Smooth muscle cell of the brain vasculature (primary cell): ENCODE measurements around the gene SEMA4D.

ENCODE experiments used
- DNase-seq: peaks from one replicate; pipeline ENCODE4 v3.0.0-alpha.2; 2012; ENCODE audit warnings: low read depth, low spot score

Gene SEMA4D

DNA sequence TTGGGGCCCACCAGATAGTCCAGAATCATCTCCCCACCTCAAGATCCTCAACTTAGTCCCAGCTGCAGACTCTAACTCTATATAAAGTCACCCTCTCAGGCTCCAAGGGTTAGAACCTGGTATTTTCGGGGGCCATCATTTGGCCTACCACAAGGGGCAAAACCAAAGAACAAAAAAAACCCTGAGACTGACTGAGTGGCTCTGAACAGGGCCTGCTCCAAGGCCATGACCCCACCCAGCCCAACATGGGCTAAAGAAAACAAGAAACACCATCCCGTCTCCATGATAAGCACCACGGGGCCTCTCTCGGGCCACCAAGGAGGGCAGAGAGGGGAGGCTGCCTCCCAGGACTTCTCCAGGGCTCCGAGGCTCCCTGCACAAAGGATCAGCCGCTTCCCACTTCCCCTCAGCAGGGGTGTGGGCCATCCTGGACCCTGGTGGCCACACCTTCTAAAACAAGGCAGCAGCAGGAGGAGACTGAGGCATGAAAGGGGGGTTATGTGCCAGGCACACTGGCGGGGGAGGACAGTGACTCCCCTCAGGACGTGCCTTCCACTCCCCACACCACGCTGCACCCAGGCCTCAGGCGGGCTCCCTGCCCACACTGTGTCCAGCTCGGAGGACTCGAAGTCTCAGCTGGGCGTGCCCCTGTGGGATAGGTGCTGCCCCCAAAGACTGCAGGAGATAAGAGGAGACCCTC is 51.5 kb downstream of the SEMA4D start:
- DNase-seq: no peak

DNA sequence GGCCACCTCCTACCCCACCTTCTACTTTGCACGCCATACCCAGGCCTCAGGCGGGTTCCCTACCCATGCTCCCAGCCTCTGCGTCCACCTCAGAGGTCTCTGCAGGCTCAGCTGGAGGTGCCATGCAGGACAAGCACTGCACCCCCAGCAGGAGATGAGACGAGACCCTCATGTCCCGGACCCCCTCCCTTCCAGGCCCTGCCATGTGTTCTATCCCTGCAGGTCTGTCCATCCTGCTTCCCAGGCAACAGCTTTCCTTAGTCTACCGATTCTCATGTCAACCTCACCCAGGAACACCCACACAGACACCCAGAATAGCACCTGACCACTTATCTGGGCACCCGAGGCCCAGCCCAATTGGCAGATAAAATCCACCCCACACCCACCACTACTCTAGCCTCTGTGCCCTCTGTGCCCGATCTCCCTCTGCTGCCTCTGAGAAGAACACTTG is 52.1 kb downstream of the SEMA4D start:
- no peak for DNase-seq

DNA sequence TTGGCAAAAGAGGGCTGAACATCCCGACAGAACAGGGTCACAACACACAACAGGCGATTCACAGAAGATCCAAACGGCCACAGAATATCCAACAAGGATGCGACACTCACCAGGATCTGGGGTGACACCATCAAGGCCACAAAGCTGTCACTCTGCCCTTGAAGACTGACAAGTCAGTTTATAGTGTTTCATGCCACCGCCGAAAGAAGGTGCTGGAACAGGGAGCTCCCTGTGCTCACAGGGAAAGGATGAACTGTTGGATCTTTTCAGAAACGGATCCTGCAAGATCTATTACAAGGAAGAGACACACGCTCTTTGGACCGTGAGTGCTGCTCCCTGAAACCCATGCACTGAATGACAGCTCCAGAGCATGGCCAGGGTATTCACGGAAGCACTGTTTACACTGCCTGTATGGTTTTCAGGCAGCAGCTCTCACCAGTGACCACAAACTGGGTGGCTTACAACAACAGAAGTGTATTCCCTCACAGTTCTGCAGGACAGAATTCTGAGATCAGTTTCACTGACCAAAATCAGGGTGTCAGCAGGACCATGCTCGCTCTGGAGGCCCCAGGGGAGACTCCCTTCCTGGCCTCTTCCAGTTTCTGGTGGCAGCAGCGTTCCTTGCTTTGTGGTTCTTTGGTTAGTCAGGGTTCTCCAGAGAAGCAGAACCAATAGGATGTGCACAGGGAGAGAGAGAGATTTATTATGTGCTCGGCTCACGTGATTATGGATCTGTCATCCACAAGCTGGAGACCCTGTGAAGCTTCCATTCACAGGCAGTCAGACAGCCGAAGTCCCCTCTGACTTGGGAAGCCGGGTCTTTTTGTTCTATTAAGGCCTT is 52.8 kb downstream of the SEMA4D start:
- DNase-seq: no peak

DNA sequence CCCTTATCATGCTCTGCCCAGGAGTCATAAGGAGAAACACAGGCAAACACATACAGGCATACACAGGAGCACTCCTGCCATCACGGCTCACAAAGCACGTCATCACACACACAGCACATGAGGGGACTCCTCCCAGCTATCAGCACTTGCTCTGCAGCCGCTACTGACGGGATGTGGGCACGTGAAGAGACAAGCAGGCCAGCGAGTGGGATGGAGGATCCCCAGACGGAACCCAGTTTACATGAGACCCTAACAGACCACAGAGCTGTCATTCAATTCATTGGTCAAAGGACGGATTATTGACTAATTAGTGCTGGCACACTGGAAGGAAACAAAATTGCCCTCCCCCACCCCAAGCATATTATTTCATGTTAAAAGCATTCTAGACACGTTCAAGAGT is 53.6 kb downstream of the SEMA4D start:
- no peak for DNase-seq

DNA sequence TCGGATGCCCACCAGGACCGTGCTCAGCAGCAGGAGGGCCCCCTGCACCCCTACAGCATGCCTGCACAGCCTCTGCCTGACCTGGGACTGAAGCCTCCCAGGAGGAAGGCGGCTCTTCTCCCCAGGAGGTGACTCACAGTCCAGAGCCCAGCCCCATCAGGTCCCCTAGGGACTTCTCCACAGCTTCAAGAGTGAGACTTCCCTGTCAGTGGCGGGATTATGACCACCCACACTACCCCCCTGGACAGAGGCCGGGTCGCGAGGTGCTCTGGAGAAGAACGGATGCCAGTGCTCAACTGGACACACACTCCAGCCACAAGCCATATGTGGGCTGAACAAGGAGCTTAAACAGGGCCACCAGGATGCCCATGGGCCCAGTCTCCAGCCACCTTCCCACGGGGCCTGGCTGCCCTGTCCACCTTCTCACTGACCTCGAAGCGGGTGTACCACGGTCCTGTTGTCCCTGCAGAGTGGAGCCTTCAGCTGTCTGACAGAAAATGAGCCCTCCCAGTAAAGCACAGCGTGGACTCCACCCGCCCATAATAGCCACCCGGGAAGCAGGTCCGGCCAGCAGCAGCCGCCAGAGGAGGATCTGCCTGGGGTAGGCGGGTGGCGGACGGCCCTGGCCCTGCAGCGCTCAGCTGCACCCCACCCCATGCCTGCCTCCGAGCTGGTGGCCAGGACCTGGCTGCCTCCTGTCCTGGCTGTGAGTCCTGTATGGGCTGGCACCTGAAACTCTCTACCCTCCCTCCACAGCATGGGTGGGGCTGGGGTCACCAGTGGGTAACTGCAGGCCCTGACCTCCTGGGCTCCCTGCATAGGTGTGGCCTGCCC is 54.7 kb downstream of the SEMA4D start:
- no peak for DNase-seq

DNA sequence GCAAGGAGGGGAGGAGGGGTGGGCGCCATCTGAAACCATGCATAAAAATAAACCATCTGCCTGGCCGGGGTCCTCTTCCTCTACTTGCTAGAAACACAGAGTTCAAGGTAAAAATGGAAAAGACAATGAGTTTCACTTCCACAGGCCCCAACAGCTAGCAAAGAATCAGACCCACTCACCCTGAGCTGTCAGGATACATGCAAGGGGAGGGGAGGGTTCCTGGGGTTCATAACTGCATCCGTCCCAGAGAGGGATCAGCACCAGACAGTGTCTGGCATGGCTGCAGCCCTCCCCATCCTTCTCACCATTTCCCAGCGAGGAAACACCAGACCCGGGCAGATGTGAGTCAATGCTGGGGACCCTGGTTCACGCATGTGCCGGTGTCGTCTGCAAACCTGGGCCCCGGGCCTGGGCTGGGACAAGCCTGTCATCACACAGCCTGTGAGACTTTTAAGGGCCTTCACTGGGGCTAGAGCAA is 55.4 kb downstream of the SEMA4D start:
- no peak for DNase-seq

DNA sequence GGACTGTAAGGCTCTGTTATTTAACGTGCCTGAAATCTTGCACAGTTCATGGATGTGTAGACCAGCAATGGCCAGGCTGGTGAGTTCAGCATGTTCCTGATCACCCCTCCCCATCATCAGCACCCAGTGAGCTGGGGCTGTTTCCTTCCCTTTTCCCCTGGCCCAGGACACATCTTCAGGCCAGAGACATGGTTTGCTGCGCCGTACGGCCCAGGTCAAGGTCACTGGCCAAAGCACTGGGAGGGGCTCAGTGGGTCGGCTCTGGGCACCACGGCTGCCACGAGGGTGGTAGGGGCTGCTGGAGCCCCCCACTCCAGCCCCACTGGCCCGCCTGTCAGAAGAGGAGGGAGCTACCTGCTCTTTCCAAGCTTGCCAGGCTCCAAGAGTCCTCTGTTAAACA is 55.9 kb downstream of the SEMA4D start:
- no peak for DNase-seq

DNA sequence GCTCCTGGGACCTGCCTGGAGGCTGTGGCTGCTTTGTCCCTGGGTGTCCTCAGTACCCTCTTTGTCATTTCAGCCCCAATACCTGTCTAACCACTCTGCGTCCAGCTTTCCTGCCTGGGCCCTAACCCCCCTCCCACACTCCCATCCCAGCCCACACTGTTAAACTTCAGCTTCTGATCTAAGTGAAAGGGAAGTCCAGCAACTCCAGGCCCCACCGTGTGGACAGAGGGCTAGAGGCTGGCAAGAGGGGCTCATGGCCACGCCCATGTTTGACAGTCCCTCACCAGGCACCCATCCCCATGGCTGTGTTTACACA is 56.3 kb downstream of the SEMA4D start:
- no peak for DNase-seq

DNA sequence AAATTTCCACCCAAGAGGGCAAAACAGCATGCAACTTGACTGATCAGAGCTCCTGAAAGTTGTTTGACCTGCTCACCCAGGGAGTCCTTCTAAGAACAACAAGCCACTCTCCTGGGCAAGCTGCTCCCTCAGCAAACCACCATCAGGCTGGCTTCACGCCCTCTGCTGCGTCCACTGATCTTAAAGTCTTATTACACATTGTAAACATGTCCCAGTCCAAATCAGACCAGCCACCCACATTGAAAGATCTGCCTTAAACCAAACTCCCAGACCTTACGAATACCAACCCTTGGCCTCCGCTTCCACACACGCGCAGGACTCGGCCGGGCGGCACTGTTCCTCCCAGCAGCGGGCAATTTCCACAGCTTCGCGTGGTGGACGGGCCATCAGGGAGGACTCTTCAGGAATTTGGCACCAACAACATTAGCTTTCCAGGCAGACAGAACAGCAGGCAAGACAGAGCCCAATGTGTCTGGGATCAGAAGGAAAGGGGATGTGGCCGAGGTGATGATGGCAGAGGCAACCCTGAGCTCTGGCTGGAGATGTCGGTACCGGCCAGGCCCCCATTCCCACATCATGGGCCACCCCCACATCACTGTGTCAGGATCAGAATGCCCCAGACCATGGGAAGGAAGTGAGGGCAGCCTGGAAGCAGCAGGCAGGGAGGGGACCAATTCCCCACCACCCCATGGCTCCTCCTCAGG is 56.8 kb downstream of the SEMA4D start:
- no peak for DNase-seq

DNA sequence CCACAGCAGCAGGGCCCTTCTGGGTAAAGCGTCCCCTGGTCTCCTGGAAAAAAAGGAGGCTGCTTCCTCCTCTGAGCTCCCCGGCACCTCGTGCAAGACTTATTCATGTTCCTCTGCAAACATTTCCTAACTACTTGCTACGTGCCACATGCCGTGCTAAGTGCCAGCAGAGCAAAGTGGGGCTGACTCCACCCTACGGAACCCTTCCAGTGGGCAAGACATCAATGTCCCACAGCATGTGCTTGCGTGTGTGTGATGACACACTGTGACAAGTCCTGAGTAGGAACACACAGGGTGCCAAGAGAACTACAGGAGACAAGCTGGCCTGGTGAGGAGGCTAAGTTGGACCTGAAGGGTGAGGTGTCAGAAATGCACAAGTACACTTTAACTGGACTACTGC is 57.4 kb downstream of the SEMA4D start:
- no peak for DNase-seq

DNA sequence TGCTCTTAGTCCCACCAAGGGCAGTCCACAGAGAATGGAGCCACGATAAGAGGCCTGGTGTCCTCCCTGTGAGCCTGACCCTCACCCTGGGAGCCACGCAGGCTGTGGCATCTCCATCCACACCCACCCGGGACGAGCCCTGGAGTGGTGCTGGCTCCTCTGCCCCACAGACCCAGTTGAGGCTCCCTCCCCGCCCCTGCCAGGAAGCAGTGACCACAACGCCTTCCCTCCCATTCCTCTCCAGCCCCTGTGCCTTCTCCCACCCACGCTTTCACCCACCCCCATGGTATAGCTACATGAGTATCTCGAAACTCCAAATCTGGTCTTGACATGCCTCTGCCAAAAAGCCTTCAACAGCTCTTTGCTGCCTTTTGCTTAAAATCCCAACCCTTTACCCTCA is 57.9 kb downstream of the SEMA4D start:
- no peak for DNase-seq

DNA sequence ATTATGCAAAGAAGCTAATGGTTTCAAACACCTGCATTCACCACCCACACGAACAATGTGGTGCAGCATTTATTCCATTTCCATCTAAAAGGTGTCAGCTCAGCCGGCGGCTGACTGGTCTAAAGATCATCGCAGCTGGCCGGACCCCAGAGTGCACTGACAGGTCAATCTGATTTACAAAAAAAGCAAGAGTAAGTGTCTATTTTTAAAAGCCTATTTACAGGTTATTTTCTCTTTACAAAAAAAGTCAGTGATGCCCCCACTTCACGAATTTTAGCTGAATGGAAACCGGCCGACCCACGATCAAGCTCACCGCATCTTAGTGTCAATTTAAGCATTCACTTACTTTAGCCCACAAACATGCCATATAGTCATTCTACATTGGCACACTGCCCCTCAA is 58.3 kb downstream of the SEMA4D start:
- no peak for DNase-seq

DNA sequence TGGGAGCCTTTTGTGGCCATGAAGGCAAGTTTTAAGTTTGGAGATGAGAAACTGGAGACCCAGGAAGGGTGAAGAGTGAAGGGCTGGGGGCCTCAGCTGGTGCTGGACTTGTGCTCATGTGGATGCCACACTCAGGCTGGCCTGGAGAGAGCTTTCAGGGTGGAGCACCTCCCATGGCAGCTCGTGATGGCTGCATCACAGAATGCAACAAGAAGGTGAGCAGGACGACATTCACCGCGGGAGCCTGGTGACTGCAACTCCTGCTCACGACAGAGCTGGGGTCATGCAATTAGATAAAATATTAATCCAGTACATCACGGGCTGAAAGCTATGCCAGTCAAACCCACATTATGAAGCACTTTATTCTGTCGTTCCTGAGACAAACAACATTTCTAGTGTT is 59.7 kb downstream of the SEMA4D start:
- no peak for DNase-seq

DNA sequence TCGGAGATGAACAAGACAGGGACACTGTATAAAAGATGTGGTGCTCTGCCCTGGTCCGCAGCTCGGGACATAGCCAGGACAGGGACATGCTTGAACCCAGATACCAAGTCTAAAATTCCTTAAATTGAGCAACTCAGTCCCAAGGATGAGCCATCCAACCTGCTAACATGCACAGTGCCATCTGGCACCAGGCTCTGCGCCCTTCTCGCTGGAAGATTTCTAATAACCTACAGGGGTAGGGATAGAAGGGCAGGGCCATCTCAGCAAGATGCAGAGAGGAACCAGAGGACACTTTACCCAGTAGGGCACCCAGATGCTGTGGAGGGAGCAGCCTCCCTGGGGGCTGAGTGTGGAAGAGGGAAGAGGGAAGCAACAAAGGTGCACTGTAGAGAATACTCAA is 60.1 kb downstream of the SEMA4D start:
- no peak for DNase-seq

DNA sequence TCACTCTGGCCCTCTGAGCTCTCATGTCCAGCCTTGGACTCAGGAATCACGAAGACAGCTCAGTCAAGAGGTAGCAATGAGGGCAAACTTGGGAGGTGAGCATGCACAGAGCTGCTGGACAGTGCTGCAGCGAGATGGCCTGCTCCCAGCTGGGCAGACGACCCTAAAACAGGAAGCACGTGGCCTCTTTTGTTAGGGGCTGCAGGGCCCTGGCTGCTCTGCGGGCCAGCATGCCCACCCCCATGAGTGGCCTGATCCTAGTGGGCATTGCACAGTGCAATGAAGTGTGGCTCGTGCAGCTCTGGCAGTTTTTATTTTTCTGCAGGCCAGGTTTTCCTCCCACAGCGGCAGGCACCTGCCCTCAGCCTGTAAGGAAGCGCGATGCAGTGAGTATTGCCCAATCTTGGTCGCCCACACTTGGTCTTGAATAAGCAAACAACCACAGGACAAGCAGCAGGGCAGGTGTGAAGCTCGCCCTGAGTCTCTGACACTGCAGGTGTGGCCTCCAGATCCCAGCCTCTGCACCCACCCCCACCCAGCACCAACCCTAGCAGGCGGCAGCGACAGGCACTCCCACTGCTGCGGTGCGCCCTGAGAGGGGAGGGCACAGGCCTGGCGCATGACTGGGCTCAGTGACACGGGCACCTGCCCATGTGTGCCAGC is 60.8 kb downstream of the SEMA4D start:
- DNase-seq: no peak

DNA sequence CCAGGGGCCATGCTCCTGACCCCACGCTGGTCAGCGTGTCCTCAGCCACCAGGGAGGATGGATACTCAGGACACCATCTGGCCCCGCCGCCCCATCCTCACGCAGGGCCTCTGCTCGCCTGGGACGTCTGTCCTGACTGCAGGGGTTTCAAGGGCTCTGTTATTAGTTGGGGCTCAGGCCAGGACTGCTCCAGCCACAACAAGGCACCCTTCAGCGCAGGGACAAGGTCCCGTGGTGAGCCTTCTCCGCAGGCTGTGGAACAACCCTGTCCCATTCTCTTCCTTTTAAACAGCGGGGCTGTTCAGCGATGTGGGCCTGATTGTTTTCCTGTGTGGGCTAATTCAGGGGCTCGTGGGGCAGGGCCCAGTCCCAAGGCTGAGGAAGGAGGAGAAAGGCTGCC is 61.6 kb downstream of the SEMA4D start:
- DNase-seq: no peak

DNA sequence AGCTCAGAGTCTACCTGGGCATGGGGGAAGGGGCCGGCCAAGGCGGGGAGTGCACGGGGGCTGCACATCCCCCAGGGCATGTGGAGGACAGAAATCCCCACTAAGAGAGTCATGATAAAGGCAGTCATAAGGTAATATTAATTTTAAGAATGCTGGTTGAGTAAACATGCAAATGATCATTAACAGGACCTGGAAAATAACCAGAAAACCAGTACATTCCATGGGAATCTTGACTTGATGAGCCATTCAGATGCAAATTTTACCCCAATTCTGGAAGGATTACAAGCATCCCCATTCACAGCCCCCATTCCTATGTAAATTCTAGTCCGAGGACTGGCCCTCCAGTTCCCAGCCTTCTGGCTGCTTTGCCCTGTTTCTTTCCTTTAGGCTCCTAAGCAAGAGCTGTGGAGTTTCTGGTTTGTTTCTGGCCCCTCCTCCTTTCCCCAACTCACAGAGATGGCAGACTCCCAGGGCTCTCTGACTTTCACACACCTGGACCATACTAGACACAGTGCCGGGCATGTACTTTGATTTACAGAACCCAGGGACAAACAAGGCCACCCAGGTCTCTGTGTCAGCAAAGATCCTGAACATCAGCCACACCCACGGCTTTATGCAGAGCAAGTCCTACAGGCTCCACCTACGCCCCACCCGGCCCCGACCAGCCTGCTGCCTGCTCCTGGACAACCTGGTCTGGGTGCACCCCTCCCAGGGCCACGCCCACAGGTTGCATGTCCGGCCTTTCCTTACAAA is 62.7 kb downstream of the SEMA4D start:
- DNase-seq: no peak

DNA sequence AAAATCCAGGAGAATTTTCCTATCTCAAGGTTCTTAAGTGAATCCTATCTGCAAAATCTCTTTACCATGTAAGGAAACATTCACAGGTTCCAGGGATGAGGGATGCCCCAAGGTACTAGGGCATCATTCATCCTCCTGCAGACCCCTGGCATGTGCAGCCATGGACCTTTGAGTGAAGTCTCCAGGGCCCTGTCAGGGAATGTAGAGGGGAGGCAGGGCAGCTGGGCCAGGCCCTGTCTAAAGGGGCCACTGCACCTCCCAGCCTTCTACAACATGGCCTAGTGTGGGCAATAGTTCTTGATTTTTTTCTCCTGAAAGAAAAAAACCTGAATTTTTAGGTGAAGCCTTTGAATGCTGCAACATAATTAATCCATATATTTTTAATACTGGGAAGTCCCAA is 63.3 kb downstream of the SEMA4D start:
- DNase-seq: no peak

DNA sequence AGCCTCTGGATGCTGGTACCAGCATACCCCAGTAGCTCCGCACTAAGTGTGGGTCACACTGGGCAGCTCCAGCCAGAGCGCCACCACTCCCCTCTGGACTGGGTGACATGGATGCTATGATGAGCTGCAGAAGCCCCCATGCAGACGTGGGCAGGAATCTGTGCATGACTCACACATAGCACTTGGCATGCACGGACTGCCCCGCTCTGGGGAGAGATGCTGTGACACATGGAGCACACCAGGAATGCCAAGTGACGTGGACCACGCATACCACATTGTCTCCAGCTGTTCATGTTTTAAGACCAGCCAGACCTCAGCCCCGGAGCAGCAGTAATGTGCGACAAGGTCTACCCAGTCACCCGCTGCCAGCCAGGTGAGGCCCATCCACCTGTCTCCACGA is 64.1 kb downstream of the SEMA4D start:
- no peak for DNase-seq

DNA sequence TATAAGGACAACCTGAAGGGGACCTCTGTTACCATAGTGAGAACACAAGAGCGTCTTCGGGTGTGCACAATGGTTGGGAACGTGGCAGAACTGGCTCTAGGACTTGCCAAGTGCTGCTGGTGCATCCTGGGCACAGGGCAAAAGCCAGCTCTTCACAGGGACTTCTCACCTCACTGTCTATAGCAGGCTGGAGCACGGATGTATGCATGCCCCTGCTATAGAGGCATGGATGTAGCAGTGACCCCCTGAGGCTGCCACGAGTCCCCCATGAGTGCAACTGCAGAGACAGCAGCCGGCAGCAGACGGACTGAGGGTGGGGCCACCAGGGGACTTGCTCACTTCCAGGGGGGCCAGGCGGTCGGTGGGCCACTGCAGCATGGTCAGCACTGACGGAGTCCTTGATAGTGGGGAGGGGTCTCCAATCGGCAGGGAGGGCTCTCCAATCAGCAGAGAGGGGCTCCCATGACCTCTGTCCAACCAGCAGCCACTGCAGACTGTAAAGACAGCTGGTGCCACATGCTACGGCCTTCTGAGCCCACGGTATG is 64.9 kb downstream of the SEMA4D start:
- DNase-seq: no peak
